ENCODE measurements around the gene STX2. TPM values are rescaled to one million over a fixed set of nuclear protein-coding genes. Genes with fewer than 3 reads are reported as not detected.

Gene STX2
- total RNA-seq, 1 donor from 2014 or later: 36.3 TPM

Other genes starting within 250 kb of the STX2 start
- not detected in 2 replicates for gene RIMBP2, start 123.0 kb downstream of the STX2 start, total RNA-seq
- 1,163 and 1,419 TPM in 2 replicates for gene RAN, start 32.8 kb upstream of the STX2 start, total RNA-seq
- gene ADGRD1, start 114.7 kb upstream of the STX2 start, total RNA-seq: not detected in 2 replicates